ENCODE results near the gene KSR2.

The KSR2 gene

GRCh38 chr12:117461732-117462131 is 507.1 kb downstream of the KSR2 start:
- H3K4me1 Mint-ChIP-seq (ENCODE audit: low read depth), result no peaks in the 10 kb centered on the region
- H3K4me3 Mint-ChIP-seq, result no peak overlapping the region
- no peak overlapping the region for H3K27ac Mint-ChIP-seq
- no peaks in the 10 kb centered on the region for H3K9me3 Mint-ChIP-seq
- H3K27me3 Mint-ChIP-seq, result peaks cover 8% of the 10 kb centered on the region
- H3K36me3 Mint-ChIP-seq (ENCODE audit: low read depth), result no peaks in the 10 kb centered on the region
- intact Hi-C loops (cut with micrococcal nuclease), result no loop called here

DNA sequence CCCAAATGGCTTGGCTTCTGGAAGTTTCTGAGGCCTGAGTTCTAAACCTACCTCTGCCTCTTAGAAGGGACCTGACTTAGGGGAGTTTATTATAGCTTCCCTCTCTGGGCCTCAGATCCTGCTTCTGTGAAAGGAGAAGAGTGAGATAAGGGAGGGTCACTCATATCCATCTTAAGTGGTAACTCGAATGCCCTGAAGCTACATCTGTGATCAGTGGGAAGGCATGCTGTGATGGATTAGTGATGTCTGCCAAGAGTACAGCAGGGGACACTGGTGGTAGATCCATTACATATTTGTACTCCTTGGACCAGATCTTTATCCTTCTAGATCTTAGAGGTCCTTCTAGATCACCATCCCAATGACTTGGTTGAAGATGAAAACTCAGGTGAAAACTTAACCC is 509.6 kb downstream of the KSR2 start:
- Mint-ChIP-seq H3K9me3 (no peaks in the 10 kb centered on the region), H3K4me1 (ENCODE audit: low read depth) (no peaks in the 10 kb centered on the region), H3K27ac (no peak overlapping the region), H3K4me3 (no peak overlapping the region), H3K36me3 (ENCODE audit: low read depth) (no peaks in the 10 kb centered on the region), H3K27me3 (peaks cover 6% of the 10 kb centered on the region)
- intact Hi-C loops (cut with micrococcal nuclease), result no loop called here

- Mint-ChIP-seq H3K9me3 (no peaks in the 10 kb centered on the region), H3K36me3 (ENCODE audit: low read depth) (no peaks in the 10 kb centered on the region), H3K4me1 (ENCODE audit: low read depth) (no peaks in the 10 kb centered on the region), H3K27ac (no peak overlapping the region), H3K27me3 (peaks cover 6% of the 10 kb centered on the region), H3K4me3 (no peak overlapping the region)
- intact Hi-C loops (cut with micrococcal nuclease), result no loop called here
These were observed 511.6 kb downstream of the KSR2 start for GRCh38 chr12:117457189-117457588.

- intact Hi-C loops (cut with micrococcal nuclease), result no loop called here
- Mint-ChIP-seq H3K27me3 (peaks cover 6% of the 10 kb centered on the region), H3K27ac (no peak overlapping the region), H3K4me3 (no peak overlapping the region), H3K9me3 (no peaks in the 10 kb centered on the region), H3K36me3 (ENCODE audit: low read depth) (no peaks in the 10 kb centered on the region), H3K4me1 (ENCODE audit: low read depth) (no peaks in the 10 kb centered on the region)
These were observed 512.7 kb downstream of the KSR2 start for GRCh38 chr12:117456076-117456475.

DNA sequence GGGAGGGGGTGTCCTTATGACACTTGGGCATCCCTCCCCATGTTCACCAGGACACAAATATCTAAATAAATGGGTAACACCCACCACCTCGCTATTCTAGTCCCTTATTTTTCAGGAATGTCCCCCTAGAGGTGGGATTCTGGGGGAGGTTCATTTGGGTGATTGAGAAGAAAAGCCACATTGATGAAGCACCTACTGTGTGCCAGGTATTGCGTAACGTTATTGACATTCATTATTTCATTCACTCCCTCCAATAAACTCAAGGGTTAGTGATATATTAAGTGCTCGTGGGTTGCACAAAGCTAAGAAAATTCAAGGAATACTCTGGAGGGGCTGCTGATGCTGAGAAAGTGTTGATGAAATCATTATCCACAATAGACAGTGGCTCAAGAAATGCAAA is 514.8 kb downstream of the KSR2 start:
- Mint-ChIP-seq H3K4me1 (ENCODE audit: low read depth) (no peaks in the 10 kb centered on the region), H3K36me3 (ENCODE audit: low read depth) (no peaks in the 10 kb centered on the region), H3K9me3 (no peaks in the 10 kb centered on the region), H3K4me3 (no peak overlapping the region), H3K27ac (no peak overlapping the region), H3K27me3 (peaks cover 5% of the 10 kb centered on the region)
- intact Hi-C loops (cut with micrococcal nuclease), result no loop called here

GRCh38 chr12:117452112-117452511 is 516.7 kb downstream of the KSR2 start:
- Mint-ChIP-seq H3K27ac (no peak overlapping the region), H3K9me3 (no peaks in the 10 kb centered on the region), H3K4me3 (no peak overlapping the region), H3K36me3 (ENCODE audit: low read depth) (no peaks in the 10 kb centered on the region), H3K27me3 (peaks cover 3% of the 10 kb centered on the region), H3K4me1 (ENCODE audit: low read depth) (no peaks in the 10 kb centered on the region)
- intact Hi-C loops (cut with micrococcal nuclease), result no loop called here

GRCh38 chr12:117450209-117450608 is 518.6 kb downstream of the KSR2 start:
- Mint-ChIP-seq H3K36me3 (ENCODE audit: low read depth) (no peaks in the 10 kb centered on the region), H3K4me1 (ENCODE audit: low read depth) (no peaks in the 10 kb centered on the region), H3K9me3 (no peaks in the 10 kb centered on the region), H3K4me3 (no peak overlapping the region), H3K27me3 (peaks cover 5% of the 10 kb centered on the region), H3K27ac (no peak overlapping the region)
- intact Hi-C loops (cut with micrococcal nuclease), result no loop called here

DNA sequence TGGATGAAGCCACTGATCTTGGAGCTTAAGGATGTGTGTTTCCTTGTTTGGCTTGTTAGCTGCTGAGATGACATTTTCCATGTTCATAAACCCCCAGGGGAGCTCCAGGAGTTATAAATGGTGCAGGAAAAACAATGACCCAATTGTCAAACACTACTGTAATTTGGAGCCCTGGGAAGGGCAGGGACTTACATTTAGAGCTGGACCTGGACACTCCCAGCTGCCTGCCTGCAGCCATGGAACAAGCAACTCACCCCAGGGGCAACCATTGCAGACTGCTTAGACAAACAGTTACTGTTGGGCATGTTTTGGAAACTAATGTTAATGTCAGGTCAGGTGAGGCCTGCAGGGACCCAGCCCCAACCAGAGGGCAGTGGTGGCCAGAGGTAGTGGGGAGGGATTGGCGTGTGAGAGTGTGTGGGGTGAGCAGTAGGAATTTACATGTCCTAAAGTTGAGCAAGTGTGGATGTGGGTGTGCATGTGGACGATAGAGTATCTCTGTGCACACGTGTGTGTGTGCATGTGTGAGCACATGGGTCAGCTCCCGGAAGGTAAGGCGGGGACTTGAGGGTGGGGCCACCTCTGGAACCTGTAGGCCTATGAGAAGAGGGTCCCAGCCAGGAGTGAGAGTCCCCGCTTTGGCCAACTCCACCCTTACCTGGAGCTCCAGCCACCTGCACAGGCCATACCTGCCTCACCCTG is 521.0 kb downstream of the KSR2 start:
- Mint-ChIP-seq H3K9me3 (no peaks in the 10 kb centered on the region), H3K27ac (no peak overlapping the region), H3K4me3 (no peak overlapping the region), H3K4me1 (ENCODE audit: low read depth) (no peaks in the 10 kb centered on the region), H3K36me3 (ENCODE audit: low read depth) (no peaks in the 10 kb centered on the region), H3K27me3 (peaks cover 5% of the 10 kb centered on the region)
- intact Hi-C loops (cut with micrococcal nuclease), result no loop called here

DNA sequence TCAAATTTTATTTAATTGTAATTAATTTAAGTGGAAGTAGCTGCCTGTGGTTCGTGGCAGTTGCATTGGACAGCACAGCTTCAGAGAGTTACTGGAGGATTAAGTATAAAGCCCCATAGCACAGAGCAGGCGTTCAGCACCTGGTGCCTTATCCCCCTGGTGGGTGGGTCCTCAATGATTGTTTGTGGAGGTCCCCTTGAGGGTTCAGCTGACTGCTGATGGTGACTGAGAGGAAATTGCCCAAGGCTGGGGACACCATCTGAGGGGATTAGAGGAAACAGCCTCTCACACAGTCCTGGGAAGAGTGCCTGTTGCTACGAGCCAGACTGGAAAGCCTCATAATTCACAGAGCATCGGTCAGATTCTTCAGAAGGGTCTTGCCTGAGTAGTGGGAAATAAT is 524.0 kb downstream of the KSR2 start:
- no peaks in the 10 kb centered on the region for H3K36me3 Mint-ChIP-seq (ENCODE audit: low read depth)
- H3K4me3 Mint-ChIP-seq, result no peak overlapping the region
- H3K27me3 Mint-ChIP-seq, result peaks cover 7% of the 10 kb centered on the region

DNA sequence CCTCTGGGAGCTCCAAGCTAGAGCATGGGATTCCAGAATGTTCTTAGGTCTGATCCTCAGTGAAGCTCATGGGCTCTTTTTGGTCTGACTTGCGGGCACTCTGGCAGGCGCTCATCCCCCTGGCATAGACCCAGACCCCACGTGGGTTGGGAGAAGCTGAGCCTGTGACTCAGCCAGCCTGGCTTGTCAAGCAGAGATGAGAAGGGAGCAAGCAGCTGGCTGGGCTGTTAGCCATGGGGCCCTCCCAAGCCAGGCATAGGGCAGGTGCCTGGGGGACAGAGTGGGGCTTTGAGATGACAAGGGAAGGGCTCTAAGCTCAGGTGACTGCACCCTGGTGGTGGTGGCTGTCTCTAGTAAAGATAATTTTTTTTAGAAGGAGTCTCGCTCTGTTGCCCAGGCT is 527.0 kb downstream of the KSR2 start:
- Mint-ChIP-seq H3K27me3 (peaks cover 5% of the 10 kb centered on the region), H3K4me3 (no peak overlapping the region), H3K9me3 (no peaks in the 10 kb centered on the region), H3K4me1 (ENCODE audit: low read depth) (no peaks in the 10 kb centered on the region), H3K36me3 (ENCODE audit: low read depth) (no peaks in the 10 kb centered on the region), H3K27ac (no peak overlapping the region)
- intact Hi-C loops (cut with micrococcal nuclease), result no loop called here

More for the DNA sequence above, 524.0 kb downstream of the KSR2 start:
- no peaks in the 10 kb centered on the region for H3K9me3 Mint-ChIP-seq
- H3K4me1 Mint-ChIP-seq (ENCODE audit: low read depth), result no peaks in the 10 kb centered on the region
- no peak overlapping the region for H3K27ac Mint-ChIP-seq
- intact Hi-C loops (cut with micrococcal nuclease), result no loop called here

DNA sequence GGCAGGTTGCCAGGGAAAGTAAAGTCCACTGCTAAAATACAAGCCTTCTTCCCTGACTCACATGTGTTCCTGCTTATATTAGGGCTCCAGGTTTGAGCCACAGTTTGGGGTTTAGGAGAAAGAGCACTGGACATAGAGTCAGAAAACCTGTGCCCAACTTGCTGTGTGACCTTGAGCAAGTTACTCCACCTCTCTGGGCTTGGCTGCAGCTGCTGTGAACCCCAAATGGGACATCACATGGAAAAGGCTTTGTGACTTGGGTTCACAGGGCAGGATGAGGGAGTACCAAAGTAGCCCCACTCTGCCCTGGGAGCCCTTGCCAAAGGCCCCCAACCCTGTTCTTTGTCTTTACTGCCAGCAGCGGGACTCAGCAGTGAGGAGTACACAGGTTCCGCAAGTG is 528.4 kb downstream of the KSR2 start:
- peaks cover 2% of the 10 kb centered on the region for H3K27me3 Mint-ChIP-seq
- no peaks in the 10 kb centered on the region for H3K9me3 Mint-ChIP-seq
- intact Hi-C loops (cut with micrococcal nuclease), result no loop called here
- no peak overlapping the region for H3K27ac Mint-ChIP-seq
- no peaks in the 10 kb centered on the region for H3K36me3 Mint-ChIP-seq (ENCODE audit: low read depth)
- H3K4me1 Mint-ChIP-seq (ENCODE audit: low read depth), result no peaks in the 10 kb centered on the region
- no peak overlapping the region for H3K4me3 Mint-ChIP-seq

- Mint-ChIP-seq H3K36me3 (ENCODE audit: low read depth) (no peaks in the 10 kb centered on the region), H3K27ac (no peak overlapping the region), H3K4me3 (no peak overlapping the region), H3K4me1 (ENCODE audit: low read depth) (no peaks in the 10 kb centered on the region), H3K27me3 (peaks cover 2% of the 10 kb centered on the region), H3K9me3 (no peaks in the 10 kb centered on the region)
- intact Hi-C loops (cut with micrococcal nuclease), result no loop called here
These were observed 529.2 kb downstream of the KSR2 start for GRCh38 chr12:117439531-117440001.

DNA sequence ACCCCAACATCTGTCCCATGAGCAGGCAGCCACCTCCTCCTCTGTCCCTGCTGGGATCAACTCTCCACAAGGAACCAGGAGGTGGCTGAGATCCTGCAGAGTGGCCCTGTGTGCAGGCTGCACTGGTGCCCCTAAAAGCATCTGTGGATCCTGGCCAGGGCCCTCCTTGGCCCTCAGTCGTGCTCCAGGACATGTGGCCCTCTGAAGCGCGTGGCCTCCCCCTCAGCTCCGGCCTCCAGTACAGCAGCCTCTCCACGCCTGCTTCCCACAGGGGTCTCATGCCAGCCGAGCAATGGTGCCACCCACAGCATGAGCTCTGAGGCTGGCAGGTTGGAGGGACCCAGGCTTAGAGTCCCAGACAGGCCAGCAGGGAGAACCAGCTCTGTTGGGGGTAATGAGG is 530.0 kb downstream of the KSR2 start:
- Mint-ChIP-seq H3K27ac (no peak overlapping the region), H3K4me1 (ENCODE audit: low read depth) (no peaks in the 10 kb centered on the region), H3K4me3 (no peak overlapping the region), H3K27me3 (peaks cover 2% of the 10 kb centered on the region), H3K36me3 (ENCODE audit: low read depth) (no peaks in the 10 kb centered on the region), H3K9me3 (no peaks in the 10 kb centered on the region)
- intact Hi-C loops (cut with micrococcal nuclease), result no loop called here

- Mint-ChIP-seq H3K9me3 (no peaks in the 10 kb centered on the region), H3K27ac (no peak overlapping the region), H3K4me1 (ENCODE audit: low read depth) (no peaks in the 10 kb centered on the region), H3K4me3 (no peak overlapping the region), H3K36me3 (ENCODE audit: low read depth) (no peaks in the 10 kb centered on the region), H3K27me3 (peaks cover 2% of the 10 kb centered on the region)
- intact Hi-C loops (cut with micrococcal nuclease), result no loop called here
These were observed 531.1 kb downstream of the KSR2 start for GRCh38 chr12:117437516-117438255.

DNA sequence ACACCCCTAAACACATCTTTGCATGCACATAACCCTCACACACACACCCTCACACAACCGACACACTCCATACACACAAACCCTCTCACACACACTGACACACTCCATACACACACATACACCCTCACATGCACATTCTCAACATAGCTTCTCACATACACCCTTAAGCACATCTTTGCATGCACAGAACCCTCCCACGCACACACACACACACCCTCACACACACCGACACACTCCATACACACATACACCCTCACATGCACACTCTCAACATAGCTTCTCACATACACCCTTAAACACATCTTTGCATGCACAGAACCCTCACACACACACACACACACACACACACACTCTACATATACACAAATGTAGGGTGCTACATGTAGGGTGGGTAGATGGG is 534.9 kb downstream of the KSR2 start:
- Mint-ChIP-seq H3K27ac (no peak overlapping the region), H3K4me1 (ENCODE audit: low read depth) (no peaks in the 10 kb centered on the region), H3K36me3 (ENCODE audit: low read depth) (no peaks in the 10 kb centered on the region), H3K4me3 (no peak overlapping the region), H3K9me3 (no peaks in the 10 kb centered on the region), H3K27me3 (no peaks in the 10 kb centered on the region)
- intact Hi-C loops (cut with micrococcal nuclease), result no loop called here
